Endothelial cell of umbilical vein (primary cell): ENCODE data around the gene OR10AD1. TPM values are rescaled to one million over a fixed set of nuclear protein-coding genes. Genes with fewer than 3 reads are reported as not detected.

Source experiments
- BruUV-seq: library from RNA; stranded (reverse); fragments of 400-500 nt; replicated peaks from 2 replicates; lab custom pipeline; 2021; lab: Mats Ljungman, UMichigan
- CTCF ChIA-PET: fragments of 300-600, 350-600 bp; sonication (Branson Sonifier 250); formaldehyde crosslinking; loops from one replicate; lab custom pipeline; 2021; ENCODE audit warnings: antibody characterized with exemption, inconsistent platforms; lab: Charles Lee
- POLR2A ChIA-PET: fragments of 300-600, 350-600 bp; sonication (Branson Sonifier 250); formaldehyde crosslinking; loops from one replicate; lab custom pipeline; 2021; ENCODE audit warnings: antibody characterized with exemption, inconsistent platforms; lab: Charles Lee
- DNase-seq: peaks from one replicate; pipeline ENCODE4 v3.0.0-alpha.2; 2011; ENCODE audit warnings: low read depth, low spot score
- FAIRE-seq: peaks from 2 replicates; lab custom pipeline; 2011; peaks lifted over from hg19 to GRCh38; lab: Jason Lieb, UNC
- H2AFZ ChIP-seq: 2 replicates; pipeline ENCODE4 v1.6.0; 2012; ENCODE audit warnings: low read depth, low read length, control low read depth, inconsistent platforms
- H3K27ac ChIP-seq: 2 replicates; pipeline ENCODE4 v1.5.1; 2011; ENCODE audit warnings: low read depth, mild to moderate bottlenecking, control low read depth, low read length, moderate library complexity; ENCODE audit not compliant: insufficient read depth
- H3K27me3 ChIP-seq, 2 experiments: 2 replicates each; pipeline versions ENCODE4 v1.6.0 to v1.6.1; 2011; ENCODE audit warnings: low read length in 2 of 2, mixed read lengths in 1 of 2; ENCODE audit not compliant: control insufficient read depth in 2 of 2, insufficient read depth in 2 of 2
- H3K36me3 ChIP-seq, 2 experiments: 2 replicates in 1 of 2; 3 replicates in 1 of 2; pipeline ENCODE4 v1.5.1; 2011; ENCODE audit warnings: low read length in 2 of 2, mild to moderate bottlenecking in 1 of 2, moderate library complexity in 1 of 2; ENCODE audit not compliant: control insufficient read depth in 2 of 2, insufficient read depth in 2 of 2; ENCODE audit errors: extremely low read depth in 1 of 2
- H3K4me1 ChIP-seq: 3 replicates; pipeline ENCODE4 v1.5.1; 2011; ENCODE audit warnings: mild to moderate bottlenecking, low read length; ENCODE audit not compliant: control insufficient read depth, insufficient read depth; ENCODE audit errors: extremely low read depth
- H3K4me2 ChIP-seq: 2 replicates; pipeline ENCODE4 v1.6.1; 2011; ENCODE audit warnings: low read length, control low read depth, mixed read lengths; ENCODE audit not compliant: insufficient read depth
- H3K4me3 ChIP-seq, 3 experiments: fragments of 200-600 bp in 1 of 3; sonication (generic), shearing (Covaris generic) in 1 of 3; replicated peaks in 1 of 3; 2 replicates each; pipeline ENCODE4 v1.5.1; 2011 to 2016; ENCODE audit warnings: control low read depth in 3 of 3, low read length in 3 of 3, mild to moderate bottlenecking in 2 of 3, inconsistent platforms in 1 of 3, low read depth in 1 of 3, moderate library complexity in 1 of 3; ENCODE audit not compliant: insufficient read depth in 1 of 3
- H3K79me2 ChIP-seq: 2 replicates; pipeline ENCODE4 v1.6.0; 2012; ENCODE audit warnings: low read length, inconsistent platforms; ENCODE audit not compliant: control insufficient read depth, insufficient read depth
- H3K9ac ChIP-seq: replicated peaks from 2 replicates; pipeline ENCODE3; 2011; ENCODE audit warnings: low read length, control low read depth; ENCODE audit not compliant: insufficient read depth; ENCODE audit errors: extremely low read depth
- H3K9me1 ChIP-seq: replicated peaks from 3 replicates; pipeline ENCODE4 v1.6.0; 2011; ENCODE audit warnings: mild to moderate bottlenecking, low read length; ENCODE audit not compliant: control insufficient read depth, insufficient read depth; ENCODE audit errors: extremely low read depth
- H3K9me3 ChIP-seq: replicated peaks from 2 replicates; pipeline ENCODE4 v1.5.1; 2012; ENCODE audit warnings: low read length, inconsistent platforms; ENCODE audit not compliant: control insufficient read depth, insufficient read depth
- H4K20me1 ChIP-seq: replicated peaks from 2 replicates; pipeline ENCODE3; 2011; ENCODE audit warnings: mild to moderate bottlenecking, low read length; ENCODE audit not compliant: control insufficient read depth, insufficient read depth; ENCODE audit errors: extremely low read depth
- EZH2 ChIP-seq: IDR thresholded peaks from 2 replicates; pipeline ENCODE4 v1.6.1; 2012; ENCODE audit warnings: borderline replicate concordance, low read depth, mild to moderate bottlenecking, moderate library complexity, low read length, inconsistent platforms; ENCODE audit not compliant: severe bottlenecking
- FOS ChIP-seq: IDR thresholded peaks from 2 replicates; pipeline ENCODE4 v1.6.1; 2011; ENCODE audit warnings: mild to moderate bottlenecking, low read length, moderate library complexity, borderline replicate concordance; ENCODE audit not compliant: insufficient read depth
- GATA2 ChIP-seq: IDR thresholded peaks from 2 replicates; pipeline ENCODE4 v1.7.0; 2011; ENCODE audit warnings: low read depth, mild to moderate bottlenecking, moderate library complexity, mixed read lengths, low read length; ENCODE audit not compliant: insufficient read length, insufficient read depth
- JUN ChIP-seq: IDR thresholded peaks from 2 replicates; pipeline ENCODE4 v1.6.1; 2011; ENCODE audit warnings: borderline replicate concordance, low read depth; ENCODE audit not compliant: insufficient read length, insufficient read depth
- MYC ChIP-seq: IDR thresholded peaks from one replicate; pipeline ENCODE4 v1.6.1; 2011; ENCODE audit warnings: mild to moderate bottlenecking, low read depth, low read length
- POLR2A ChIP-seq: IDR thresholded peaks from 2 replicates; pipeline ENCODE4 v1.6.1; 2012; ENCODE audit warnings: low read depth, mild to moderate bottlenecking, control low read depth, low read length
- POLR2AphosphoS5 ChIP-seq: IDR thresholded peaks from 2 replicates; pipeline ENCODE4 v1.6.1; 2012; ENCODE audit warnings: low read depth, mild to moderate bottlenecking, control low read depth, low read length, moderate library complexity; ENCODE audit not compliant: insufficient read depth
- dilution Hi-C: fragments of 300-500 bp; cut with MboI; formaldehyde crosslinking; loops from one replicate; pipeline ENCODE4 v1.15.0; 2019; ENCODE audit warnings: low sequenced_read_pairs; ENCODE audit not compliant: extremely low pct_ligation_motif_present
- intact Hi-C: fragments of 100-400 bp; cut with micrococcal nuclease; formaldehyde crosslinking; loops from one replicate; pipeline ENCODE4 v1.10.0; 2022
- polyA plus RNA-seq, 4 experiments: library from polyadenylated mRNA; depleted of rRNA in 3 of 4; stranded (reverse) in 3 of 4; unstranded in 1 of 4; fragments of >200 nt; gene quantifications; 2 replicates each; pipeline versions ENCODE4 v1.2.1 to v1.2.3, GENCODE V29; 2011 to 2012; ENCODE audit warnings: missing spikeins in 1 of 4
- total RNA-seq: library from RNA; stranded (reverse); gene quantifications from 2 replicates; pipeline ENCODE4 v1.2.3, GENCODE V29; 2021
- TF ChIP-seq, protein P1 (sequence below): IDR thresholded peaks from 2 replicates; pipeline ENCODE4 v1.6.1; 2011; ENCODE audit not compliant: insufficient read depth, insufficient read length
- TF ChIP-seq, protein P2 (sequence below), 2 donors: IDR thresholded peaks; 1 replicate in 1 of 2; 2 replicates in 1 of 2; pipeline ENCODE4 v1.5.1; 2011; ENCODE audit warnings: low read length in 2 of 2, mild to moderate bottlenecking in 2 of 2, moderate library complexity in 2 of 2, control low read depth in 1 of 2, inconsistent platforms in 1 of 2, low read depth in 1 of 2; ENCODE audit not compliant: insufficient read depth in 1 of 2; ENCODE audit errors: extremely low read depth in 1 of 2

Gene OR10AD1
- total and polyA plus RNA-seq, 2 donors (not counting 3 experiments of a cell fraction or from before 2014, with no cell fraction given), result not detected

DNA sequence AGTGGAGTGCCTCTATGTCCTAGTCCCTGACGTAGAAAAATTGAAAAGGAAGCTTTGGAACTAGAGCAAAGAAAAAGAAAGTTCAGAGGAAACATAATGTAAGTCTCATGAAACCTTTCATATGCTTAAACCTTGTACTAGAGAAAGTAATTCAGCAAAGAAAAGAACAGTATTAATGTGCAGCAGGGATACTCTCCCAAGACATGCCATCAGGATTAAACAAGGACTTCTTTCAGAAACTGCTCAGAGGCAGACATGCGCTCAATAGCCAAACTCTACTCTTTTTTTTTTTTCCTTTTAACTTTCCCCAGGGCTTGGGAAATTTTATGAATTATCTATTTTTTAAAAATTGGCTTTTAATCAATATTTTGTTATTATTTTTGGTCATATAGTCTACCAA, 38.6 kb downstream of the OR10AD1 start:
- BruUV-seq, result no TSS peak
- dilution Hi-C loops, result no loop called here
- H3K4me2 ChIP-seq, result no peak overlapping the region
- TF ChIP-seq MYC, result no peak
- no peak for TF ChIP-seq FOS
- TF ChIP-seq EZH2, result no peak
- no peak for TF ChIP-seq JUN
- TF ChIP-seq GATA2, result no peak
- TF ChIP-seq, protein P1, sequence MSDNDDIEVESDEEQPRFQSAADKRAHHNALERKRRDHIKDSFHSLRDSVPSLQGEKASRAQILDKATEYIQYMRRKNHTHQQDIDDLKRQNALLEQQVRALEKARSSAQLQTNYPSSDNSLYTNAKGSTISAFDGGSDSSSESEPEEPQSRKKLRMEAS, result no peak
- no peak for TF ChIP-seq POLR2AphosphoS5
- TF ChIP-seq, protein P2, sequence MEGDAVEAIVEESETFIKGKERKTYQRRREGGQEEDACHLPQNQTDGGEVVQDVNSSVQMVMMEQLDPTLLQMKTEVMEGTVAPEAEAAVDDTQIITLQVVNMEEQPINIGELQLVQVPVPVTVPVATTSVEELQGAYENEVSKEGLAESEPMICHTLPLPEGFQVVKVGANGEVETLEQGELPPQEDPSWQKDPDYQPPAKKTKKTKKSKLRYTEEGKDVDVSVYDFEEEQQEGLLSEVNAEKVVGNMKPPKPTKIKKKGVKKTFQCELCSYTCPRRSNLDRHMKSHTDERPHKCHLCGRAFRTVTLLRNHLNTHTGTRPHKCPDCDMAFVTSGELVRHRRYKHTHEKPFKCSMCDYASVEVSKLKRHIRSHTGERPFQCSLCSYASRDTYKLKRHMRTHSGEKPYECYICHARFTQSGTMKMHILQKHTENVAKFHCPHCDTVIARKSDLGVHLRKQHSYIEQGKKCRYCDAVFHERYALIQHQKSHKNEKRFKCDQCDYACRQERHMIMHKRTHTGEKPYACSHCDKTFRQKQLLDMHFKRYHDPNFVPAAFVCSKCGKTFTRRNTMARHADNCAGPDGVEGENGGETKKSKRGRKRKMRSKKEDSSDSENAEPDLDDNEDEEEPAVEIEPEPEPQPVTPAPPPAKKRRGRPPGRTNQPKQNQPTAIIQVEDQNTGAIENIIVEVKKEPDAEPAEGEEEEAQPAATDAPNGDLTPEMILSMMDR (IDR thresholded peaks at IDR 0.05; ENCODE audit: extremely low read depth in 1 of 2, insufficient read depth in 1 of 2, low read depth in 1 of 2, low read length in 2 of 2), result no peak
- no peak for TF ChIP-seq POLR2A
- CTCF ChIA-PET, result interaction anchor here (0.7 to 2.7 kb wide), 10 partner anchors 15 to 326 kb away, joined by 3 to 16 read pairs (median 3); partner anchors contain the start of gene TMEM106C
- no peak overlapping the region for H3K27ac ChIP-seq
- H3K4me1 ChIP-seq, result no peaks in the 10 kb centered on the region
- H4K20me1 ChIP-seq, result no peaks in the 10 kb centered on the region
- POLR2A ChIA-PET, result no interaction called here
- intact Hi-C loops, result loop anchor here (2.0 to 5.0 kb wide), 2 partner anchors 162 to 216 kb away; partner anchors contain the start of gene COL2A1
- no peaks in the 10 kb centered on the region for H3K79me2 ChIP-seq
- H2AFZ ChIP-seq, result no peak overlapping the region
- H3K9me1 ChIP-seq, result no peaks in the 10 kb centered on the region
- no peak for FAIRE-seq
- H3K4me3 ChIP-seq, result no peak overlapping the region
- no peak overlapping the region for H3K9ac ChIP-seq
- H3K27me3 ChIP-seq, result peaks cover 10 to 23% of the 10 kb centered on the region in 2 experiments
- no peak for DNase-seq
- H3K36me3 ChIP-seq, result no peaks in the 10 kb centered on the region
- H3K9me3 ChIP-seq, result no peaks in the 10 kb centered on the region
